Natural killer cell (primary cell): ENCODE measurements around the gene ADAM17. TPM values are rescaled to one million over a fixed set of nuclear protein-coding genes. Genes with fewer than 3 reads are reported as not detected.

Experiments
- ATAC-seq, 3 donors: fragments of 150-1000 bp in 2 of 3; fragments of 200-7000 bp in 1 of 3; cut with Tn5 transposase; 1 replicate in 1 of 3; 2 replicates in 2 of 3; pipeline ENCODE4 v1.10.0; 2021; ENCODE audit warnings: mild to moderate bottlenecking in 2 of 3, moderate library complexity in 2 of 3
- DNase-seq, 2 donors: peaks; one replicate each; pipeline versions ENCODE4 v3.0.0 to v3.0.0-alpha.2; 2013 to 2021; ENCODE audit warnings: mixed read lengths in 1 of 2
- H3K27ac ChIP-seq: one replicate; pipeline ENCODE4 v1.5.1; 2013; ENCODE audit warnings: mild to moderate bottlenecking, low read length
- H3K27me3 ChIP-seq: one replicate; pipeline ENCODE4 v1.6.1; 2013; ENCODE audit warnings: low read length; ENCODE audit not compliant: control insufficient read depth, insufficient read depth
- H3K36me3 ChIP-seq: one replicate; pipeline ENCODE4 v1.6.1; 2013; ENCODE audit warnings: low read length; ENCODE audit not compliant: control insufficient read depth, insufficient read depth
- H3K4me1 ChIP-seq: one replicate; pipeline ENCODE4 v1.6.1; 2013; ENCODE audit warnings: low read length; ENCODE audit not compliant: control insufficient read depth, insufficient read depth
- H3K4me3 ChIP-seq: one replicate; pipeline ENCODE4 v1.5.1; 2013; ENCODE audit warnings: low read length
- H3K9me3 ChIP-seq: one replicate; pipeline ENCODE4 v1.6.1; 2013; ENCODE audit warnings: low read length; ENCODE audit not compliant: control insufficient read depth, insufficient read depth
- H3K27ac Mint-ChIP-seq, 2 donors: one replicate each; pipeline ENCODE4 v1.8.0; 2022; ENCODE audit warnings: mild to moderate bottlenecking in 2 of 2, mixed read lengths in 2 of 2, moderate library complexity in 1 of 2
- H3K27me3 Mint-ChIP-seq, 2 donors: one replicate each; pipeline ENCODE4 v1.8.0; 2022; ENCODE audit warnings: low read depth in 2 of 2, mixed read lengths in 2 of 2
- H3K36me3 Mint-ChIP-seq: one replicate; pipeline ENCODE4 v1.8.0; 2022; ENCODE audit warnings: mixed read lengths
- H3K4me1 Mint-ChIP-seq, 2 donors: one replicate each; pipeline ENCODE4 v1.8.0; 2022; ENCODE audit warnings: mixed read lengths in 2 of 2
- H3K4me3 Mint-ChIP-seq: one replicate; pipeline ENCODE4 v1.8.0; 2022; ENCODE audit warnings: mild to moderate bottlenecking, moderate library complexity, mixed read lengths
- H3K9me3 Mint-ChIP-seq, 2 donors: one replicate each; pipeline ENCODE4 v1.8.0; 2022; ENCODE audit warnings: mixed read lengths in 2 of 2
- WGBS: methylation state at CpG from one replicate; pipeline ENCODE4 v1.1.7; 2013; ENCODE audit warnings: missing lambda C conversion rate; ENCODE audit not compliant: insufficient coverage; 5-methylcytosine and 5-hydroxymethylcytosine counted together
- intact Hi-C: fragments of 100-400 bp; cut with micrococcal nuclease; formaldehyde crosslinking; loops from one replicate; pipeline ENCODE4 v1.14.2; 2022
- total RNA-seq, 4 donors: library from RNA; stranded (reverse); fragments of 120-200 nt in 1 of 4; gene quantifications; one replicate each; pipeline versions ENCODE4 v1.2.3 to v1.2.4, GENCODE V29; 2013 to 2022
- TF ChIP-seq, protein P1 (sequence below): fragments of 200-600 bp; IDR thresholded peaks from one replicate; pipeline ENCODE4 v1.8.0; 2022; ENCODE audit warnings: antibody characterized with exemption

The ADAM17 gene
- total RNA-seq, 3 donors from 2014 or later (not counting 1 experiment from before 2014, with no cell fraction given) = 44.0 to 53.8 (median 46.8) TPM

DNA sequence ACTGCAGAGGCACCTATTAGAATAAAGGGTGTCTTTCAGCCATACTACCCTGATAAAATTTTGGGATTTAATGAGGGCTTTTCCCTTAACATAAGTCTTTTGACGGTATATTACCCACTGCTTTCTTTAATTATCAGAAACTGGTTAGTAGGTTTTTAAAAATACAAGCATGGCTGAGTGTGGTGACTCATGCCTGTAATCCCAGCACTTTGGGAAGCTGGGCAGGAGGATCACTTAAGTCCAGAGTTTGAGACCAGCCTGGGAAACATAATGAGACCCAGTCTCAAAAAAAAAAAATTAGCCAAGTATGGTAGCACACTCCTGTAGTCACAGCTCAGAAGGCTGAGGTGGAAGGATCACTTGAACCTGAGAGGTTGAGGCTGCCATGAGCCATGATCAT lies 116.1 kb downstream of the ADAM17 start:
- Histone ChIP-seq H3K4me1 (no peaks in the 10 kb centered on the region), H3K27me3 (no peaks in the 10 kb centered on the region), H3K4me3 (no peak overlapping the region), H3K27ac (no peak overlapping the region), H3K36me3 (peaks cover 65% of the 10 kb centered on the region), H3K9me3 (no peaks in the 10 kb centered on the region)
- intact Hi-C loops = no loop called here
- H3K36me3 Mint-ChIP-seq = peaks cover 24% of the 10 kb centered on the region
- no peaks in the 10 kb centered on the region for H3K27me3 Mint-ChIP-seq
- no peak overlapping the region for H3K27ac Mint-ChIP-seq
- ATAC-seq (no peak), DNase-seq (no peak)
- TF ChIP-seq, protein P1, sequence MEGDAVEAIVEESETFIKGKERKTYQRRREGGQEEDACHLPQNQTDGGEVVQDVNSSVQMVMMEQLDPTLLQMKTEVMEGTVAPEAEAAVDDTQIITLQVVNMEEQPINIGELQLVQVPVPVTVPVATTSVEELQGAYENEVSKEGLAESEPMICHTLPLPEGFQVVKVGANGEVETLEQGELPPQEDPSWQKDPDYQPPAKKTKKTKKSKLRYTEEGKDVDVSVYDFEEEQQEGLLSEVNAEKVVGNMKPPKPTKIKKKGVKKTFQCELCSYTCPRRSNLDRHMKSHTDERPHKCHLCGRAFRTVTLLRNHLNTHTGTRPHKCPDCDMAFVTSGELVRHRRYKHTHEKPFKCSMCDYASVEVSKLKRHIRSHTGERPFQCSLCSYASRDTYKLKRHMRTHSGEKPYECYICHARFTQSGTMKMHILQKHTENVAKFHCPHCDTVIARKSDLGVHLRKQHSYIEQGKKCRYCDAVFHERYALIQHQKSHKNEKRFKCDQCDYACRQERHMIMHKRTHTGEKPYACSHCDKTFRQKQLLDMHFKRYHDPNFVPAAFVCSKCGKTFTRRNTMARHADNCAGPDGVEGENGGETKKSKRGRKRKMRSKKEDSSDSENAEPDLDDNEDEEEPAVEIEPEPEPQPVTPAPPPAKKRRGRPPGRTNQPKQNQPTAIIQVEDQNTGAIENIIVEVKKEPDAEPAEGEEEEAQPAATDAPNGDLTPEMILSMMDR = no peak
- H3K4me3 Mint-ChIP-seq = no peak overlapping the region
- H3K4me1 Mint-ChIP-seq = no peaks in the 10 kb centered on the region
- no CpG with 5 or more reads among the region's 1 CpG for WGBS
- no peaks in the 10 kb centered on the region for H3K9me3 Mint-ChIP-seq

Other genes with a start within 250 kb of the ADAM17 start
- gene ITGB1BP1, start 132.3 kb downstream of the ADAM17 start, total RNA-seq = 100 to 1,000 TPM in 1 of 3 donors, 10 to 100 TPM in 2; 66.9 to 114 (median 91.7) TPM
- 10 to 100 TPM; 28.4 to 30.7 (median 28.7) TPM for gene CPSF3, start 132.2 kb downstream of the ADAM17 start, total RNA-seq
- 10 to 100 TPM; 41.4 to 51.4 (median 45.4) TPM for gene IAH1, start 81.3 kb downstream of the ADAM17 start, total RNA-seq
- gene YWHAQ, start 75.2 kb upstream of the ADAM17 start, total RNA-seq = 100 to 1,000 TPM; 227 to 240 (median 238) TPM